HEK293 (cell line): ENCODE data around the gene PPP1CC.
A peak's percentile ranks its signal among the peaks of the same experiment; 100 is the strongest.

ENCODE experiments used
- CTCF ChIA-PET: fragments of 350-600 bp; formaldehyde crosslinking; extraction: SDS; loops from one replicate; lab custom pipeline; 2021; ENCODE audit warnings: antibody characterized with exemption; lab: Yijun Ruan, JAX
- POLR2A ChIA-PET: fragments of 300-600 bp; formaldehyde crosslinking; extraction: SDS; loops from one replicate; lab custom pipeline; 2020; ENCODE audit warnings: antibody characterized with exemption, inconsistent platforms; lab: Yijun Ruan, JAX
- H3K27ac ChIP-seq: fragments of 200-500 bp; sonication (Bioruptor generic); 2 replicates; pipeline ENCODE4 v1.5.1; 2014; ENCODE audit warnings: low read depth, low read length, control low read depth, inconsistent platforms; ENCODE audit errors: extremely low read depth
- H3K36me3 ChIP-seq, 2 experiments: fragments of 200-500 bp in 1 of 2; sonication (Bioruptor generic) in 1 of 2; 1 replicate in 1 of 2; 2 replicates in 1 of 2; pipeline ENCODE4 v1.5.1; 2014 to 2017; ENCODE audit warnings: inconsistent platforms in 2 of 2, low read length in 2 of 2; ENCODE audit not compliant: control insufficient read depth in 2 of 2, insufficient read depth in 1 of 2
- H3K4me1 ChIP-seq: fragments of 200-500 bp; sonication (Bioruptor generic); 2 replicates; pipeline ENCODE4 v1.5.1; 2014; ENCODE audit warnings: mild to moderate bottlenecking, low read length, inconsistent platforms; ENCODE audit not compliant: control insufficient read depth, insufficient read depth
- H3K4me3 ChIP-seq: 2 replicates; pipeline ENCODE4 v1.5.1; 2011; ENCODE audit warnings: low read depth, mild to moderate bottlenecking, control low read depth, low read length, moderate library complexity
- H3K9me3 ChIP-seq: fragments of 200-500 bp; sonication (Bioruptor generic); 2 replicates; pipeline ENCODE4 v1.5.1; 2014; ENCODE audit warnings: low read depth, low read length, inconsistent platforms; ENCODE audit not compliant: control insufficient read depth, insufficient read depth
- FEZF1 ChIP-seq: fragments of 450-650 bp; formaldehyde crosslinking; IDR thresholded peaks from 2 replicates; pipeline ENCODE4 v1.5.1; 2016; ENCODE audit warnings: missing biosample characterization, missing genetic modification characterization
- GLI4 ChIP-seq: fragments of 450-650 bp; formaldehyde crosslinking; IDR thresholded peaks from 2 replicates; pipeline ENCODE4 v1.5.1; 2016; ENCODE audit warnings: missing biosample characterization, missing genetic modification characterization
- GLIS2 ChIP-seq: fragments of 450-650 bp; formaldehyde crosslinking; IDR thresholded peaks from 2 replicates; pipeline ENCODE4 v1.5.1; 2016; ENCODE audit warnings: missing biosample characterization, missing genetic modification characterization
- SALL2 ChIP-seq: fragments of 450-650 bp; formaldehyde crosslinking; IDR thresholded peaks from 2 replicates; pipeline ENCODE4 v1.5.0; 2017; ENCODE audit warnings: missing biosample characterization, mild to moderate bottlenecking, missing genetic modification characterization, borderline replicate concordance
- TRIM28 ChIP-seq: IDR thresholded peaks from 2 replicates; pipeline ENCODE4 v1.6.1; 2011; ENCODE audit warnings: low read length, control low read depth, borderline replicate concordance
- ZFP3 ChIP-seq: fragments of 450-650 bp; formaldehyde crosslinking; IDR thresholded peaks from 2 replicates; pipeline ENCODE4 v1.5.1; 2016; ENCODE audit warnings: low read depth, missing biosample characterization, missing genetic modification characterization
- ZNF19 ChIP-seq: fragments of 450-650 bp; formaldehyde crosslinking; IDR thresholded peaks from 2 replicates; pipeline ENCODE4; 2016; ENCODE audit warnings: missing biosample characterization, missing genetic modification characterization, low read depth
- ZNF221 ChIP-seq: fragments of 450-650 bp; formaldehyde crosslinking; IDR thresholded peaks from 2 replicates; pipeline ENCODE4 v1.5.1; 2017; ENCODE audit warnings: missing biosample characterization, missing genetic modification characterization, borderline replicate concordance
- ZNF302 ChIP-seq: fragments of 450-650 bp; formaldehyde crosslinking; IDR thresholded peaks from 2 replicates; pipeline ENCODE4 v1.5.1; 2016; ENCODE audit warnings: missing biosample characterization, missing genetic modification characterization, low read depth
- ZNF350 ChIP-seq: fragments of 450-650 bp; formaldehyde crosslinking; IDR thresholded peaks from 2 replicates; pipeline ENCODE4 v1.5.0; 2017; ENCODE audit warnings: missing biosample characterization, mild to moderate bottlenecking, missing genetic modification characterization
- ZNF394 ChIP-seq: fragments of 450-650 bp; formaldehyde crosslinking; IDR thresholded peaks from 2 replicates; pipeline ENCODE4 v1.5.1; 2016; ENCODE audit warnings: missing biosample characterization, missing genetic modification characterization, mild to moderate bottlenecking, moderate library complexity, borderline replicate concordance
- ZNF558 ChIP-seq: fragments of 450-650 bp; formaldehyde crosslinking; IDR thresholded peaks from 2 replicates; pipeline ENCODE4 v1.5.1; 2016; ENCODE audit warnings: missing biosample characterization, missing genetic modification characterization
- ZNF561 ChIP-seq: fragments of 450-650 bp; IDR thresholded peaks from 2 replicates; pipeline ENCODE4 v1.5.1; 2018; ENCODE audit warnings: missing biosample characterization, missing genetic modification characterization, borderline replicate concordance
- ZNF596 ChIP-seq: fragments of 450-650 bp; IDR thresholded peaks from 2 replicates; pipeline ENCODE4 v1.5.0; 2018; ENCODE audit warnings: missing biosample characterization, mild to moderate bottlenecking, missing genetic modification characterization, moderate library complexity
- ZNF623 ChIP-seq: fragments of 450-650 bp; formaldehyde crosslinking; IDR thresholded peaks from 2 replicates; pipeline ENCODE4 v1.5.1; 2016; ENCODE audit warnings: missing biosample characterization, missing genetic modification characterization
- ZNF660 ChIP-seq: fragments of 450-650 bp; IDR thresholded peaks from 2 replicates; pipeline ENCODE4 v1.5.1; 2018; ENCODE audit warnings: missing biosample characterization, mild to moderate bottlenecking, missing genetic modification characterization
- TF ChIP-seq, protein P1 (sequence below): fragments of 450-650 bp; formaldehyde crosslinking; IDR thresholded peaks from 2 replicates; pipeline ENCODE4 v1.5.1; 2016; ENCODE audit warnings: missing biosample characterization, missing genetic modification characterization
- TF ChIP-seq, protein P2 (sequence below): fragments of 450-650 bp; formaldehyde crosslinking; IDR thresholded peaks from 2 replicates; pipeline ENCODE4 v1.5.1; 2016; ENCODE audit warnings: missing biosample characterization, missing genetic modification characterization
- TF ChIP-seq, protein P3 (sequence below): fragments of 450-650 bp; formaldehyde crosslinking; IDR thresholded peaks from 2 replicates; pipeline ENCODE4 v1.5.1; 2016; ENCODE audit warnings: missing biosample characterization, missing genetic modification characterization

The PPP1CC gene

GRCh38 chr12:110750784-110751461, 8.2 kb upstream of the PPP1CC start:
- H3K9me3 ChIP-seq = no peaks in the 10 kb centered on the region
- no peak for TF ChIP-seq FEZF1
- TF ChIP-seq ZNF221 (tag by site-specific recombination) = no peak
- peak; percentile 84 for TF ChIP-seq ZNF660 (tag by site-specific recombination)
- no peak for TF ChIP-seq GLI4 (tag by site-specific recombination)
- TF ChIP-seq, protein P1, sequence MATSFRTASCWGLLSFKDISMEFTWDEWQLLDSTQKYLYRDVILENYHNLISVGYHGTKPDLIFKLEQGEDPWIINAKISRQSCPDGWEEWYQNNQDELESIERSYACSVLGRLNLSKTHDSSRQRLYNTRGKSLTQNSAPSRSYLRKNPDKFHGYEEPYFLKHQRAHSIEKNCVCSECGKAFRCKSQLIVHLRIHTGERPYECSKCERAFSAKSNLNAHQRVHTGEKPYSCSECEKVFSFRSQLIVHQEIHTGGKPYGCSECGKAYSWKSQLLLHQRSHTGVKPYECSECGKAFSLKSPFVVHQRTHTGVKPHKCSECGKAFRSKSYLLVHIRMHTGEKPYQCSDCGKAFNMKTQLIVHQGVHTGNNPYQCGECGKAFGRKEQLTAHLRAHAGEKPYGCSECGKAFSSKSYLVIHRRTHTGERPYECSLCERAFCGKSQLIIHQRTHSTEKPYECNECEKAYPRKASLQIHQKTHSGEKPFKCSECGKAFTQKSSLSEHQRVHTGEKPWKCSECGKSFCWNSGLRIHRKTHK (tag by site-specific recombination) = no peak
- TF ChIP-seq, all 188 proteins: peak for 1
- ChIA-PET POLR2A (no interaction called here), CTCF (interaction anchor here (0.6 kb wide), 1 partner anchor 143 kb away, joined by 5 read pairs; no protein-coding TSS in a partner anchor)
- no peaks in the 10 kb centered on the region for H3K36me3 ChIP-seq
- H3K4me3 ChIP-seq = no peak overlapping the region
- H3K4me1 ChIP-seq = no peaks in the 10 kb centered on the region
- H3K27ac ChIP-seq = no peak overlapping the region

DNA sequence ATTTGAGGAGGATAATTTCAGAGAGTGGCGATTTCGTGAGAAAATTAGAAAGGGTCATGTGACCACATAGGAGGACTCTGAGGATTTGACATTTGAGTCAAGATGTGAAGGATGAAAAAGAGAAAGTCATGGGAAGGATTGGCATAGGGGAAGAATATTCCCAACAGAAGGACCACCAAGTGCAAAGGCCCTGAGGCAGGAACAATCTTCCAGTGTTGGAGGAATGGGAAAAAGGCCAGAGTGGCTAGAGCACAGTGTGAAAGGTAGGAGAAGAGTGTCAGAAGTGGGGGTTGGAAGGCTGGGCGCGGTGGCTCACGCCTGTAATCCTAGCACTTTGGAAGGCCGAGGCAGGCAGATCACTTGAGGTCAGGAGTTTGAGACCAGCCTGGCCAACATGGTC, 3.9 kb upstream of the PPP1CC start:
- CTCF ChIA-PET = no interaction called here
- POLR2A ChIA-PET = no interaction called here
- no peak for TF ChIP-seq GLIS2
- TF ChIP-seq ZNF623 (tag by site-specific recombination) = peak; percentile 96

DNA sequence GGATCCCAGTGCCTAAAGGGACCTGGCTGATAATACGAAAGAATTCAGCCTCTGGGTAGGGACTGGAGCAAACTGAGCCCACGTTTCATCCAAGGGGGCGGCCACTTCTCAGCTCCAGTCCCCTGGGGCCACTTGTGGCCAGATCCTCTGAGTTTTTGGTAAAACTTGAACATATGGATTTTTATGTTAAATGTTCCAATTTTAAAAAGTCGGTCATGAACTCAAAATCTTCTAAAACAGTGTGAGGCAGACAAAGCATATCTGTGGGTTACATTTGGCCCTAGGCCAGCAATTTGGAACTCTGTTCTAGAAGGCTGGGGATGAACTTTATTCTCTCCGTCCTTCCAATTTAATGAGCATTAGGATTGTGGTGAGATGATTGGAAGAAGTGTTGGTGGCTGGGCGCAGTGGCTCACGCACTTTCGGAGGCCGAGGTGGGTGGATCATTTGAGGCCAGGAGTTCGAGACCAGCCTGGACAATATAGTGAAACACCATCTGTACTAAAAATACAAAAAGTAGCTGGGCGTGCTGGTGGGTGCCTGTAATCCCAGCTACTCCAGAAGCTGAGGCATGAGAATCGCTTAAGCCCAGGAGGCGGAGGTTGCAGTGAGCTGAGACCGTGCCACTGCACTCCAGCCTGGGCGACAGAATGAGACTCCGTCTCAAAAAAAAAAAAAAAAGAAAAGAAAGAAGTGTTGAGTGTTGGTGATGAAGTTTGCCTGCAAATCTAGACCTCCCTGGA, 3.0 kb upstream of the PPP1CC start:
- Histone ChIP-seq H3K36me3 (no peaks in the 10 kb centered on the region), H3K4me3 (no peak overlapping the region), H3K4me1 (peaks cover 7% of the 10 kb centered on the region; the same call in 1 of the 2 replicates), H3K9me3 (no peaks in the 10 kb centered on the region), H3K27ac (no peak overlapping the region)
- CTCF ChIA-PET = interaction anchor here (0.7 kb wide), 1 partner anchor 81 kb away, joined by 3 read pairs; no protein-coding TSS in a partner anchor
- TF ChIP-seq ZNF19 (tag by site-specific recombination) = no peak
- TF ChIP-seq ZNF302 = no peak
- no peak for TF ChIP-seq ZNF558
- TF ChIP-seq SALL2 (tag by site-specific recombination) = no peak
- TF ChIP-seq ZNF394 (tag by site-specific recombination) = peak; percentile 56; the same call in 1 of the 2 replicates
- TF ChIP-seq ZNF561 (tag by site-specific recombination) = no peak
- POLR2A ChIA-PET = no interaction called here

More for the DNA sequence above, 3.9 kb upstream of the PPP1CC start:
- no peaks in the 10 kb centered on the region for H3K36me3 ChIP-seq
- no peaks in the 10 kb centered on the region for H3K9me3 ChIP-seq
- H3K4me1 ChIP-seq = peaks cover 7% of the 10 kb centered on the region; the same call in 1 of the 2 replicates
- no peak overlapping the region for H3K27ac ChIP-seq
- H3K4me3 ChIP-seq = no peak overlapping the region

DNA sequence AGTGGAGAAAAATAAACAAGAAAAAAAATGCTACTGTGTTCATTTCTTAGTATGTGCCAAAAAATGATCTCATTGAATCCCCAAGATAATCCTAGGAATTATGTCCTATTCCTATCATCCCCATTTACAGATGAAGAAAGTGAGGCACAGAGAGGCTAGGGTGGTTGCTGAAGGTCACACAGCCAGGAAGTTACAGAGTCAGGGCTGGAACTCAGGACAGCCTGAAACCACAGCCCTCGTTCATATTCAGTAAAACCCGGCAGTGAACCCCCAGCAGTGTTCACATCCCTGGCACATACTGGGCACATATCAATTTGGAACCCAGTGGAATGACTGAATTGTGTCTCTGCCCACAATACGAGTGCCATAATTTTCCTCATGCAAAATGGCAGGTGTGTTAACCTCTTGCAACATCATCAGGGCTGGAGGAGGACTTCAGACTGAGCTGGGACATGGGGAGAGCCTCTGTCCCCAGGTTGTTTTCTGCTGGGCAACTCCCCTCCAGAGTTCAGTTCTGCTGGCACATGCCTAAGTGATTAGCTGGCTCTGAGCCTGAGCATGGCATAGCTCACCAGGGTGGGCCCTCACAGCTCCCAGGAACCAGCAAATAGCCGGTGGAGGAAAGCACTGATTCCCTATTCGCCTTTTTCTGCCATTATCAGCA, 2.0 kb upstream of the PPP1CC start:
- ChIA-PET CTCF (interaction anchor here (0.7 kb wide), 1 partner anchor 82 kb away, joined by 3 read pairs; no protein-coding TSS in a partner anchor), POLR2A (no interaction called here)
- no peaks in the 10 kb centered on the region for H3K9me3 ChIP-seq
- no peak overlapping the region for H3K4me3 ChIP-seq
- H3K4me1 ChIP-seq = peaks cover 7% of the 10 kb centered on the region; the same call in 1 of the 2 replicates
- no peak overlapping the region for H3K27ac ChIP-seq
- peaks cover 0 to 2% of the 10 kb centered on the region in 2 experiments; a peak in 1 of 3 replicates for H3K36me3 ChIP-seq
- TF ChIP-seq ZFP3 (tag by site-specific recombination) (no peak), ZNF350 (no peak), TRIM28 (no peak), ZNF596 (no peak)
- TF ChIP-seq, protein P2, sequence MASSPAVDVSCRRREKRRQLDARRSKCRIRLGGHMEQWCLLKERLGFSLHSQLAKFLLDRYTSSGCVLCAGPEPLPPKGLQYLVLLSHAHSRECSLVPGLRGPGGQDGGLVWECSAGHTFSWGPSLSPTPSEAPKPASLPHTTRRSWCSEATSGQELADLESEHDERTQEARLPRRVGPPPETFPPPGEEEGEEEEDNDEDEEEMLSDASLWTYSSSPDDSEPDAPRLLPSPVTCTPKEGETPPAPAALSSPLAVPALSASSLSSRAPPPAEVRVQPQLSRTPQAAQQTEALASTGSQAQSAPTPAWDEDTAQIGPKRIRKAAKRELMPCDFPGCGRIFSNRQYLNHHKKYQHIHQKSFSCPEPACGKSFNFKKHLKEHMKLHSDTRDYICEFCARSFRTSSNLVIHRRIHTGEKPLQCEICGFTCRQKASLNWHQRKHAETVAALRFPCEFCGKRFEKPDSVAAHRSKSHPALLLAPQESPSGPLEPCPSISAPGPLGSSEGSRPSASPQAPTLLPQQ (tag by site-specific recombination) = peak; percentile 70
- TF ChIP-seq, protein P3, sequence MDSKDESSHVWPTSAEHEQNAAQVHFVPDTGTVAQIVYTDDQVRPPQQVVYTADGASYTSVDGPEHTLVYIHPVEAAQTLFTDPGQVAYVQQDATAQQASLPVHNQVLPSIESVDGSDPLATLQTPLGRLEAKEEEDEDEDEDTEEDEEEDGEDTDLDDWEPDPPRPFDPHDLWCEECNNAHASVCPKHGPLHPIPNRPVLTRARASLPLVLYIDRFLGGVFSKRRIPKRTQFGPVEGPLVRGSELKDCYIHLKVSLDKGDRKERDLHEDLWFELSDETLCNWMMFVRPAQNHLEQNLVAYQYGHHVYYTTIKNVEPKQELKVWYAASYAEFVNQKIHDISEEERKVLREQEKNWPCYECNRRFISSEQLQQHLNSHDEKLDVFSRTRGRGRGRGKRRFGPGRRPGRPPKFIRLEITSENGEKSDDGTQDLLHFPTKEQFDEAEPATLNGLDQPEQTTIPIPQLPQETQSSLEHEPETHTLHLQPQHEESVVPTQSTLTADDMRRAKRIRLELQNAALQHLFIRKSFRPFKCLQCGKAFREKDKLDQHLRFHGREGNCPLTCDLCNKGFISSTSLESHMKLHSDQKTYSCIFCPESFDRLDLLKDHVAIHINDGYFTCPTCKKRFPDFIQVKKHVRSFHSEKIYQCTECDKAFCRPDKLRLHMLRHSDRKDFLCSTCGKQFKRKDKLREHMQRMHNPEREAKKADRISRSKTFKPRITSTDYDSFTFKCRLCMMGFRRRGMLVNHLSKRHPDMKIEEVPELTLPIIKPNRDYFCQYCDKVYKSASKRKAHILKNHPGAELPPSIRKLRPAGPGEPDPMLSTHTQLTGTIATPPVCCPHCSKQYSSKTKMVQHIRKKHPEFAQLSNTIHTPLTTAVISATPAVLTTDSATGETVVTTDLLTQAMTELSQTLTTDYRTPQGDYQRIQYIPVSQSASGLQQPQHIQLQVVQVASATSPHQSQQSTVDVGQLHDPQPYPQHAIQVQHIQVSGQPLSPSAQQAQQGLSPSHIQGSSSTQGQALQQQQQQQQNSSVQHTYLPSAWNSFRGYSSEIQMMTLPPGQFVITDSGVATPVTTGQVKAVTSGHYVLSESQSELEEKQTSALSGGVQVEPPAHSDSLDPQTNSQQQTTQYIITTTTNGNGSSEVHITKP (tag by site-specific recombination) = peak; percentile 48; the same call in 1 of the 2 replicates
